Measurements from ENCODE around the gene ATP2B1.

ATP2B1 gene

GRCh38 chr12:89657066-89657465 is 51.6 kb downstream of the ATP2B1 start:
- no peak for DNase-seq (ENCODE audit: low read depth)

GRCh38 chr12:89655841-89656240 is 52.8 kb downstream of the ATP2B1 start:
- no peak for DNase-seq (ENCODE audit: low read depth)

- no peak for DNase-seq (ENCODE audit: low read depth)
Observed at GRCh38 chr12:89651192-89651591, 57.4 kb downstream of the ATP2B1 start.

- DNase-seq (ENCODE audit: low read depth): no peak
Observed at GRCh38 chr12:89650239-89650638, 58.4 kb downstream of the ATP2B1 start.

GRCh38 chr12:89649820-89650219 is 58.8 kb downstream of the ATP2B1 start:
- DNase-seq (ENCODE audit: low read depth): no peak

- DNase-seq (ENCODE audit: low read depth): no peak
Observed at GRCh38 chr12:89649139-89649538, 59.5 kb downstream of the ATP2B1 start.

GRCh38 chr12:89648211-89648930 is 60.3 kb downstream of the ATP2B1 start:
- no peak for DNase-seq (ENCODE audit: low read depth)

- DNase-seq (ENCODE audit: low read depth): no peak
Observed at GRCh38 chr12:89645434-89645833, 63.2 kb downstream of the ATP2B1 start.

GRCh38 chr12:89642959-89643358 is 65.7 kb downstream of the ATP2B1 start:
- no peak for DNase-seq (ENCODE audit: low read depth)

- DNase-seq (ENCODE audit: low read depth): no peak
Observed at GRCh38 chr12:89636776-89637160, 71.9 kb downstream of the ATP2B1 start.

- DNase-seq (ENCODE audit: low read depth): peak; percentile 20
Observed at GRCh38 chr12:89636052-89636775, 72.4 kb downstream of the ATP2B1 start.

GRCh38 chr12:89634508-89634907 is 74.1 kb downstream of the ATP2B1 start:
- no peak for DNase-seq (ENCODE audit: low read depth)

GRCh38 chr12:89632778-89633177 is 75.9 kb downstream of the ATP2B1 start:
- DNase-seq (ENCODE audit: low read depth): no peak

- no peak for DNase-seq (ENCODE audit: low read depth)
Observed at GRCh38 chr12:89622115-89622514, 86.5 kb downstream of the ATP2B1 start.

GRCh38 chr12:89621521-89621920 is 87.1 kb downstream of the ATP2B1 start:
- DNase-seq (ENCODE audit: low read depth): no peak

- DNase-seq (ENCODE audit: low read depth): no peak
Observed at GRCh38 chr12:89619764-89620163, 88.9 kb downstream of the ATP2B1 start.

GRCh38 chr12:89618113-89618862 is 90.3 kb downstream of the ATP2B1 start:
- no peak for DNase-seq (ENCODE audit: low read depth)

- DNase-seq (ENCODE audit: low read depth): no peak
Observed at GRCh38 chr12:89610366-89610765, 98.3 kb downstream of the ATP2B1 start.

- DNase-seq (ENCODE audit: low read depth): no peak
Observed at GRCh38 chr12:89603678-89604077, 105.0 kb downstream of the ATP2B1 start.

- no peak for DNase-seq (ENCODE audit: low read depth)
Observed at GRCh38 chr12:89597770-89598169, 110.9 kb downstream of the ATP2B1 start.

GRCh38 chr12:89597210-89597609 is 111.4 kb downstream of the ATP2B1 start:
- no peak for DNase-seq (ENCODE audit: low read depth)

- no peak for DNase-seq (ENCODE audit: low read depth)
Observed at GRCh38 chr12:89593873-89594272, 114.8 kb downstream of the ATP2B1 start.

GRCh38 chr12:89593233-89593632 is 115.4 kb downstream of the ATP2B1 start:
- DNase-seq (ENCODE audit: low read depth): no peak

Data from HS-5 (cell line).